PC-3 (cell line): ENCODE data around the gene TREH.

Experiments
- CTCF ChIP-seq: fragments of 300-600 bp; sonication (generic); conservative IDR thresholded peaks from 2 replicates; pipeline ENCODE4 v1.5.1; 2017; ENCODE audit warnings: antibody characterized with exemption, low read depth, mild to moderate bottlenecking, low read length
- EZH2 ChIP-seq: fragments of 300-600 bp; sonication (generic); IDR thresholded peaks from one replicate; pipeline ENCODE4 v1.6.1; 2017; ENCODE audit warnings: antibody characterized with exemption, mild to moderate bottlenecking, low read length; ENCODE audit not compliant: unreplicated experiment
- EZH2phosphoT487 ChIP-seq: fragments of 300-600 bp; sonication (generic); IDR thresholded peaks from 2 replicates; pipeline ENCODE4 v1.6.1; 2018; ENCODE audit warnings: mild to moderate bottlenecking, antibody characterized with exemption, low read length, borderline replicate concordance

- TF ChIP-seq EZH2 (no peak), CTCF (no peak), EZH2phosphoT487 (no peak)
Measured at GRCh38 chr11:118625976-118626375, 53.5 kb downstream of the TREH start.
